WI38 (cell line): ENCODE data around the gene HTRA3.

ENCODE experiments used
- H3K4me3 ChIP-seq: 2 replicates; pipeline ENCODE4 v1.5.1; 2011; ENCODE audit warnings: low read depth, mild to moderate bottlenecking, control low read depth, low read length
- TF ChIP-seq, protein P1 (sequence below): IDR thresholded peaks from 2 replicates; pipeline ENCODE4 v1.5.1; 2012; ENCODE audit warnings: low read depth, mild to moderate bottlenecking, control low read depth, low read length

The HTRA3 gene

DNA sequence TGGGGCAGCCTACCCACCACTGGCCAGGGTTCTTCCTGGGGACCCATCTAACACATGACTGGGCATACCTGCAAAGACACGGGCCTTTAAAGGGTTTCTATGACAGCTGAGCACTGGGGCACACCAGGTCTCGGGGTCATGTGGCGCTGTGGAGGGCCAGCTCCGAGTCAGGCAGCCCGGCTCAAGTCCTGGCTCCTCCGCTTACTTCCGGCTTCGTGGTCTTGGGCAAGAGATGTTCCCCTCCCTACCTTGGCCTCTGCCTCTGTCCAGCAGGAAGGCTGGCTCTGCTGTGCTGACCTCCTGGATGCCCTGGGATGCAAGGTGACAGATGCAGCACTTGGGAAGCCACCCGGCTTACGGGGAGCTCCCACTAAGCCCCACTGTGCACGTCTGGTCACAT lies 37.6 kb downstream of the HTRA3 start:
- no peak overlapping the region for H3K4me3 ChIP-seq
- TF ChIP-seq, protein P1, sequence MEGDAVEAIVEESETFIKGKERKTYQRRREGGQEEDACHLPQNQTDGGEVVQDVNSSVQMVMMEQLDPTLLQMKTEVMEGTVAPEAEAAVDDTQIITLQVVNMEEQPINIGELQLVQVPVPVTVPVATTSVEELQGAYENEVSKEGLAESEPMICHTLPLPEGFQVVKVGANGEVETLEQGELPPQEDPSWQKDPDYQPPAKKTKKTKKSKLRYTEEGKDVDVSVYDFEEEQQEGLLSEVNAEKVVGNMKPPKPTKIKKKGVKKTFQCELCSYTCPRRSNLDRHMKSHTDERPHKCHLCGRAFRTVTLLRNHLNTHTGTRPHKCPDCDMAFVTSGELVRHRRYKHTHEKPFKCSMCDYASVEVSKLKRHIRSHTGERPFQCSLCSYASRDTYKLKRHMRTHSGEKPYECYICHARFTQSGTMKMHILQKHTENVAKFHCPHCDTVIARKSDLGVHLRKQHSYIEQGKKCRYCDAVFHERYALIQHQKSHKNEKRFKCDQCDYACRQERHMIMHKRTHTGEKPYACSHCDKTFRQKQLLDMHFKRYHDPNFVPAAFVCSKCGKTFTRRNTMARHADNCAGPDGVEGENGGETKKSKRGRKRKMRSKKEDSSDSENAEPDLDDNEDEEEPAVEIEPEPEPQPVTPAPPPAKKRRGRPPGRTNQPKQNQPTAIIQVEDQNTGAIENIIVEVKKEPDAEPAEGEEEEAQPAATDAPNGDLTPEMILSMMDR, result no peak

DNA sequence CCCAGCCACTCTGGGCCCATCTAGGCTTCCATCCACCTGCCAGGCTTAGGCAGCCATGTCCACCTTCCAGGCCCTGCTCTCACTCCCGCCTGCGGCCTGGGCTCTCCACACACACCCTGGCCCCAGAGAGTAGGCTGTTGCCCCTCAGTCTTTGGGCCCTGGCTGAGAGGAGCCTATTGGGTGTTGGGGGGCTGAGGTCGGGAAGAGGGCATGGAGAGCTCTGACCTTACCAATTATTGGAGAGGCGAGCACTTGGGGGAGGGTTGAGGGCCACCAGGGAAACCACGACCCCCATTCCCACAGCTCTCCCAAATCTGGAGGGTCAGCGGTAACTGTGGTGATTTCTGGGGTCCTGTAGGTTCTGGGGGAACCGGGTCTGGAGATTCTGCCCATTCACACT lies 38.2 kb downstream of the HTRA3 start:
- TF ChIP-seq, protein P1, result no peak
- no peak overlapping the region for H3K4me3 ChIP-seq

DNA sequence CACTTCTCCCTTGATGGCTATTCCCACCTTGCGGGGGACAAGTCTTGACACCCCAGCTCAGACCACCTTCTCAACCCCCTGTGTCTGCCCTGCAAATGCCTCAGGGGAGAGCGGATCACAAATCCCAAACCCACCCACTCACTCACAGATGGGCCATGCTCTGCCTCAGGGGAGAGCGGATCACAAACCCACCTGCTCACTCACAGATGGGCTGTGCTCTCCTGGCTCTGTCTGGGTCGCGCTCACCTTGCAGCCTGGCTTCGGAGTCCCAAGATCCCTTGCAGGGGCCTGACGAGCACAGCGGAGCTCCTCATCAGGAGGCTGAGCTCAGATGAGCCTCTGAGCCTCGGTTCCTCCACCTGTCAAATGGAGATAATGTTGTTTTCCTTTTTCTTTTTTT lies 38.6 kb downstream of the HTRA3 start:
- TF ChIP-seq, protein P1, result no peak
- no peak overlapping the region for H3K4me3 ChIP-seq

DNA sequence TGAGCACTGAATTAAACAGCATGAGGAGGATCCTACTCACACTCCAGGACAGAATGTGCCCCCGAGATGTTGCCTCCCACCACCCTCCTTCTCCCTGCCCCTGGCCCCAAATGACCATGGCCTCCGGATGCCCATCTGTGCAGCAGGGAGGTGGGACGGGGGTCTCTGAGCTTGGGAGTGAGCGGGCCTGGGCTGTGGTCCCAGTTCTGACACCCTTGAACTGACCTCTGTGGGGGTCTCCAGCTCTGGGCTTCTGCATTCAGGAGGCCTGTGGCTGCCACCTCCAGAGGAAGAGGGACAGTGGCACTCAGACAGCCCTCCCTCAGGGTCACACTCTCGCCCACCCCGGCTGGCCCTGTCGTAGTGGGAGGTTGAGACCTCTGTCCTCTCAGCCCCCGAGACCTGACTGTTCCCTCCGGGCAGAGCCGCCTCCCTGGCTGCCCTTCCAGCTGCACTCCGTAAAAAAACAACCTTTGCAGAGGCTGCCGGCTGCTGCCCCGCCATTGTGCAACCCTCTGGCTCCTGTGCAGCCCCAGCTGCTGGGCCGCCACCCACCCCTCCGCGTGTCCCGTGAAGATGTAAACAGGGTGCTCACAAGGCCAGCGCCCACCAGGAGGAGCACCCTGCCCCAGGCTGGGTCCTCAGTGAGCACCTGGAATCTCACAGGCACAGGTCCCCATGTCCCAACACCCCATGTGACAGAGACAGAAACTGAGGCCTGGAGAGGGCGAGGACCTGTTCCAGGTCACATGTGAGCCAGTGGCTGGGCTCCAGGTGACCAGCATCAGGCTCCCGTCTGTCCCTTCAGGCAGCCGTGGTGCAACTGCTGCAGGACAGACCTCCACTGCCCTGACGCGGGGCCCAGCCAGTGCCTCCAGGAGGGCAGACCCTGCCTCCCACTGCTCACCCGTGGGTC lies 39.6 kb downstream of the HTRA3 start:
- no peak overlapping the region for H3K4me3 ChIP-seq
- TF ChIP-seq, protein P1, result no peak

DNA sequence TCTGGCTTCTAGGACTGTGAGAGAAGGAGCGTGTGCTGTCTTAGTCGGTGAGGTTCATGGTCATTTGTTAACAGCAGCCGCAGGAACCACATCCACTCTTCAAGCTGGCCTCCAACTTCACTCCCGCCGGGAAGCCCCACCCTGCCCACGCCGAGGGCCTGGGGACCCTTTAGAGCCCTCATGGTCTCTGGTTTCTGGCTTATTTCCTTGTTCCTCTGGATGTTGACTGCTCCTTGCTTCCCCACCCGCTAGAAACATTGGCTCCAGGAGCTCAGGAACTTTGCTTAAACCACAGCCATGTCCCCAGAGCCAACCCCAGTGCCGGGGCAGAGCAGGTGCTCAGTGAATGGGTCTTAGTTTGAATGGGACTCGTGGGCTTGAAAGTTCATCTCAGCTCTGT lies 40.8 kb downstream of the HTRA3 start:
- no peak overlapping the region for H3K4me3 ChIP-seq
- TF ChIP-seq, protein P1, result no peak

DNA sequence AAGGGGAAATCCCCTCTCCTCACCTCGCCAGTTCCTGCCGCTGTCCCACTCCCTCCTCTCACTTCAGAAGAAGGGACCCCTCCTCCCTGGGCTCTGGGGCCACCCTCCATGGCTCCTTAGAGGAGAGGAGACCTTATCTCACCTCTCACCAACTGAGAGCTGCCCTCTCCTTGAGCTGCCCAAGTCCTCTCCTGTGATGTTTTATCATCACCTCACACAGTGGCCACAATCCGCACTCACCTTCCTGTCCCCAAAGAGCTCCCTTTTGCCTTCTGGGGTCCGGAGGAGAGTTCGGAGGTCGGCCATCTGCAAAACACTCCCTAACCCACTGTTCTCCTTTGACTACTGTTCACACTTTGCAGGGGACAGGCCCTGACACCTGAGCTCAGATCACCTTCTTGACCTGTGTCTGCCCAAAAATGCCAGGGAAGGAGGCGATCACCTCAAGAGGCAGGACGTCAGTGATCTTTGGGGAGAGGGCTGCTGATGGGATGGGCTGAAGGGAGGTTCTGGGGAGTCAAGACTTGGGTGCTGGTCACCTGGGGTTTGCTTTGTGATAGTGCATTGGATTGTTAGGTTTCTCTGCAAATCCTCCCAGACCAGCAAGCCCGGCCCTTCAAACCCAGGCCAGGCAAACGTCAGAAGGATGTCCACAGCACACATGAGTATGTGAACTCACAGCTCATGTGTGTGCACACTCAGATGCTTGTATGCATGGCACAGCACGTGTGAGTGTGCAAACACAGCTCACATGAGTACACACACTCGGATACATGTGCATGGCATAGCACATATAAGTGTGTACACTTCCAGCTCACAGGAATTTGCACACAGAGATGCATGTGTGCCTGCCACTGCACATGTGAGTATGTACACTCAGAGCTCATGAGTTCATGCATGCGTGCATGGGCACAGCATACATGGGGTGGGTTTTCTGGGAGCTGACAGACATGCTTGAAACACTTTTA lies 41.8 kb downstream of the HTRA3 start:
- TF ChIP-seq, protein P1, result no peak
- no peak overlapping the region for H3K4me3 ChIP-seq

DNA sequence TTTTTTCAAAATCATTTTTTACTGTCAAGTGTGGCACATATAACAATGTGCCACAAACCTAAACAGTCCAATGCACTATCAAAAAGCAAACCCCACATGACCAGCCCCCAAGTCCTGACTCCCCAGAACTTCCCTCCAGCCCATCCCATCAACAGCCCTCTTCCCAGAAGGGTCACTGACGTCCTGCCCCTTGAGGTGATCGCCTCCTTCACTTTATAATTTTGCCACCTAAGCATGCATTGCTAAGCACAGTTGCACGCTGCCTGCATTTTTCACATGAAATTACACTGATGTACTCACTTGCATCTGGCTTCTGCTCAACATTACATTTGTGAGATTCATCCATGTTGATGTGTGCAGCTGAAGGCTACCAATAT lies 42.5 kb downstream of the HTRA3 start:
- H3K4me3 ChIP-seq, result no peak overlapping the region
- TF ChIP-seq, protein P1, result no peak
